Liver (tissue), 9 donors: ENCODE data around the gene HUNK. TPM values are rescaled to one million over a fixed set of nuclear protein-coding genes. Genes with fewer than 3 reads are reported as not detected.

Experiments
- DNase-seq: peaks from one replicate; pipeline ENCODE4 v3.0.0-alpha.2; 2017; ENCODE audit warnings: low spot score
- H3K27ac ChIP-seq, 2 donors: one replicate each; pipeline ENCODE4 v1.7.0; 2013; ENCODE audit warnings: inconsistent platforms in 2 of 2, low read length in 2 of 2, control low read depth in 1 of 2, low read depth in 1 of 2, mild to moderate bottlenecking in 1 of 2
- H3K27me3 ChIP-seq, 4 donors: one replicate each; pipeline versions ENCODE4 v1.6.1 to v1.7.0; 2013; ENCODE audit warnings: low read length in 3 of 4, inconsistent platforms in 1 of 4, mild to moderate bottlenecking in 1 of 4, moderate library complexity in 1 of 4; ENCODE audit not compliant: control insufficient read depth in 4 of 4, insufficient read depth in 4 of 4
- H3K36me3 ChIP-seq, 4 donors: one replicate each; pipeline versions ENCODE4 v1.6.1 to v1.7.0; 2013; ENCODE audit warnings: low read length in 3 of 4, mild to moderate bottlenecking in 3 of 4, low read depth in 1 of 4, moderate library complexity in 1 of 4; ENCODE audit not compliant: control insufficient read depth in 4 of 4, insufficient read depth in 3 of 4
- H3K4me1 ChIP-seq, 4 donors: one replicate each; pipeline versions ENCODE4 v1.6.1 to v1.7.0; 2013; ENCODE audit warnings: low read length in 3 of 4, mild to moderate bottlenecking in 3 of 4, moderate library complexity in 1 of 4; ENCODE audit not compliant: control insufficient read depth in 4 of 4, insufficient read depth in 4 of 4
- H3K4me3 ChIP-seq, 3 donors: one replicate each; pipeline versions ENCODE4 v1.6.1 to v1.7.0; 2013; ENCODE audit warnings: low read length in 3 of 3, control low read depth in 1 of 3, low read depth in 1 of 3, mild to moderate bottlenecking in 1 of 3
- H3K9ac ChIP-seq, 2 donors: one replicate each; pipeline ENCODE4 v1.7.0; 2013; ENCODE audit warnings: low read length in 2 of 2, mild to moderate bottlenecking in 2 of 2, moderate library complexity in 2 of 2, control low read depth in 1 of 2, low read depth in 1 of 2
- H3K9me3 ChIP-seq, 4 donors: one replicate each; pipeline versions ENCODE4 v1.6.1 to v1.7.0; 2013; ENCODE audit warnings: low read length in 3 of 4; ENCODE audit not compliant: control insufficient read depth in 4 of 4
- FOXA1 ChIP-seq: IDR thresholded peaks from 2 replicates; pipeline ENCODE4 v1.6.1; 2016; ENCODE audit warnings: antibody characterized with exemption
- FOXA2 ChIP-seq: IDR thresholded peaks from 2 replicates; pipeline ENCODE4 v1.6.1; 2016; ENCODE audit warnings: antibody characterized with exemption
- GABPA ChIP-seq, 2 donors: IDR thresholded peaks in 1 of 2; conservative IDR thresholded peaks in 1 of 2; 2 replicates each; pipeline ENCODE4 v1.6.1; 2016; ENCODE audit warnings: antibody characterized with exemption in 2 of 2, mild to moderate bottlenecking in 1 of 2, moderate library complexity in 1 of 2
- NR2F2 ChIP-seq: IDR thresholded peaks from 2 replicates; pipeline ENCODE4 v1.6.1; 2016; ENCODE audit warnings: antibody characterized with exemption
- RAD21 ChIP-seq, 2 donors: IDR thresholded peaks; 2 replicates each; pipeline ENCODE4 v1.6.1; 2016; ENCODE audit warnings: antibody characterized with exemption in 2 of 2, mild to moderate bottlenecking in 2 of 2
- REST ChIP-seq: IDR thresholded peaks from 2 replicates; pipeline ENCODE4 v1.6.1; 2016; ENCODE audit warnings: antibody characterized with exemption, mild to moderate bottlenecking
- SP1 ChIP-seq: IDR thresholded peaks from 2 replicates; pipeline ENCODE4 v1.6.1; 2018; ENCODE audit warnings: antibody characterized with exemption, mild to moderate bottlenecking
- TAF1 ChIP-seq: conservative IDR thresholded peaks from 2 replicates; pipeline ENCODE4 v1.6.1; 2016; ENCODE audit warnings: antibody characterized with exemption, mild to moderate bottlenecking
- YY1 ChIP-seq: IDR thresholded peaks from 2 replicates; pipeline ENCODE4 v1.6.1; 2016; ENCODE audit warnings: antibody characterized with exemption, mild to moderate bottlenecking
- WGBS: extraction: QIAGEN DNeasy Blood & Tissue Kit; methylation state at CpG from one replicate; pipeline ENCODE4 v1.1.7; 2013; 5-methylcytosine and 5-hydroxymethylcytosine counted together
- polyA plus RNA-seq, 2 donors: library from polyadenylated mRNA; stranded (reverse) in 1 of 2; unstranded in 1 of 2; fragments of 200-250 nt in 1 of 2; fragments of >200 nt in 1 of 2; fragmentation: Nextera tagmentation in 1 of 2; extraction: Ambion mirVana in 1 of 2; gene quantifications; one replicate each; pipeline versions ENCODE4 v1.2.1 to v1.2.3, GENCODE V29; 2013 to 2015
- total RNA-seq, 2 donors: library from RNA; depleted of rRNA; stranded (reverse); fragments of >200 nt; gene quantifications; one replicate each; pipeline ENCODE4 v1.2.3, GENCODE V29; 2014
- TF ChIP-seq, protein P1 (sequence below): IDR thresholded peaks from 2 replicates; pipeline ENCODE4 v1.6.1; 2016; ENCODE audit warnings: antibody characterized with exemption
- TF ChIP-seq, protein P2 (sequence below): fragments of 150-350 bp; IDR thresholded peaks from 2 replicates; pipeline ENCODE4 v1.5.1; 2017; ENCODE audit warnings: improper control_type of control experiment, low read depth, low read length; ENCODE audit not compliant: missing input control
- donor health status: healthy.
- donor health status: healthy.
- donor health status: healthy.
- donor health status: healthy.
- donor health status: healthy.

Gene HUNK
- total and polyA plus RNA-seq, 4 donors = 0.11 to 0.92 (median 0.30) TPM

- DNase-seq = no peak
- Histone ChIP-seq H3K9me3 (peaks cover 0 to 2% (median 0%) of the 10 kb centered on the region in 4 donors), H3K9ac (no peak overlapping the region), H3K36me3 (no peaks in the 10 kb centered on the region), H3K27ac (no peak overlapping the region), H3K4me3 (no peak overlapping the region), H3K27me3 (peaks cover 0 to 4% (median 0%) of the 10 kb centered on the region in 4 donors), H3K4me1 (no peaks in the 10 kb centered on the region)
- TF ChIP-seq RAD21 (IDR thresholded peaks at IDR 0.05) = no peak
- TF ChIP-seq, protein P1, sequence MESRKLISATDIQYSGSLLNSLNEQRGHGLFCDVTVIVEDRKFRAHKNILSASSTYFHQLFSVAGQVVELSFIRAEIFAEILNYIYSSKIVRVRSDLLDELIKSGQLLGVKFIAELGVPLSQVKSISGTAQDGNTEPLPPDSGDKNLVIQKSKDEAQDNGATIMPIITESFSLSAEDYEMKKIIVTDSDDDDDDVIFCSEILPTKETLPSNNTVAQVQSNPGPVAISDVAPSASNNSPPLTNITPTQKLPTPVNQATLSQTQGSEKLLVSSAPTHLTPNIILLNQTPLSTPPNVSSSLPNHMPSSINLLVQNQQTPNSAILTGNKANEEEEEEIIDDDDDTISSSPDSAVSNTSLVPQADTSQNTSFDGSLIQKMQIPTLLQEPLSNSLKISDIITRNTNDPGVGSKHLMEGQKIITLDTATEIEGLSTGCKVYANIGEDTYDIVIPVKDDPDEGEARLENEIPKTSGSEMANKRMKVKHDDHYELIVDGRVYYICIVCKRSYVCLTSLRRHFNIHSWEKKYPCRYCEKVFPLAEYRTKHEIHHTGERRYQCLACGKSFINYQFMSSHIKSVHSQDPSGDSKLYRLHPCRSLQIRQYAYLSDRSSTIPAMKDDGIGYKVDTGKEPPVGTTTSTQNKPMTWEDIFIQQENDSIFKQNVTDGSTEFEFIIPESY = no peak
- TF ChIP-seq, protein P2, sequence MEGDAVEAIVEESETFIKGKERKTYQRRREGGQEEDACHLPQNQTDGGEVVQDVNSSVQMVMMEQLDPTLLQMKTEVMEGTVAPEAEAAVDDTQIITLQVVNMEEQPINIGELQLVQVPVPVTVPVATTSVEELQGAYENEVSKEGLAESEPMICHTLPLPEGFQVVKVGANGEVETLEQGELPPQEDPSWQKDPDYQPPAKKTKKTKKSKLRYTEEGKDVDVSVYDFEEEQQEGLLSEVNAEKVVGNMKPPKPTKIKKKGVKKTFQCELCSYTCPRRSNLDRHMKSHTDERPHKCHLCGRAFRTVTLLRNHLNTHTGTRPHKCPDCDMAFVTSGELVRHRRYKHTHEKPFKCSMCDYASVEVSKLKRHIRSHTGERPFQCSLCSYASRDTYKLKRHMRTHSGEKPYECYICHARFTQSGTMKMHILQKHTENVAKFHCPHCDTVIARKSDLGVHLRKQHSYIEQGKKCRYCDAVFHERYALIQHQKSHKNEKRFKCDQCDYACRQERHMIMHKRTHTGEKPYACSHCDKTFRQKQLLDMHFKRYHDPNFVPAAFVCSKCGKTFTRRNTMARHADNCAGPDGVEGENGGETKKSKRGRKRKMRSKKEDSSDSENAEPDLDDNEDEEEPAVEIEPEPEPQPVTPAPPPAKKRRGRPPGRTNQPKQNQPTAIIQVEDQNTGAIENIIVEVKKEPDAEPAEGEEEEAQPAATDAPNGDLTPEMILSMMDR = no peak
- TF ChIP-seq GABPA (IDR thresholded peaks at IDR 0.05 in 1 of 2, conservative IDR thresholded peaks at IDR 0.05 in 1 of 2) = no peak
- WGBS = 56% methylated on average over 1 of the region's 1 CpG
Observed at GRCh38 chr21:31943561-31943960, 70.7 kb downstream of the HUNK start.

- no peak overlapping the region for H3K27ac ChIP-seq
- H3K4me1 ChIP-seq = no peaks in the 10 kb centered on the region
- no peak for DNase-seq
- TF ChIP-seq REST (no peak), YY1 (no peak), FOXA1 (no peak), TAF1 (no peak), NR2F2 (no peak), SP1 (no peak), FOXA2 (no peak), RAD21 (IDR thresholded peaks at IDR 0.05) (no peak), GABPA (IDR thresholded peaks at IDR 0.05 in 1 of 2, conservative IDR thresholded peaks at IDR 0.05 in 1 of 2) (no peak)
- TF ChIP-seq, protein P2 = no peak
- TF ChIP-seq, protein P1 = no peak
- no peaks in the 10 kb centered on the region for H3K36me3 ChIP-seq
- 63% methylated on average over 5 of the region's 5 CpGs for WGBS
- no peak overlapping the region for H3K9ac ChIP-seq
- H3K4me3 ChIP-seq = no peak overlapping the region
- no peaks in the 10 kb centered on the region for H3K27me3 ChIP-seq
- no peaks in the 10 kb centered on the region for H3K9me3 ChIP-seq
Observed at GRCh38 chr21:31945141-31945540, 72.3 kb downstream of the HUNK start.
